ENCODE data around the gene SPRTN.

- TF ChIP-seq POLR2A (IDR thresholded peaks at IDR 0.05; ENCODE audit: low read depth, low read length) (no peak), CTCF (conservative IDR thresholded peaks at IDR 0.05; ENCODE audit: low read depth, low read length) (no peak), MAFK (IDR thresholded peaks at IDR 0.05; ENCODE audit: low read depth, low read length) (no peak), CEBPB (IDR thresholded peaks at IDR 0.05; ENCODE audit: low read depth, low read length) (no peak), BHLHE40 (IDR thresholded peaks at IDR 0.05; ENCODE audit: low read depth, low read length) (no peak), RAD21 (IDR thresholded peaks at IDR 0.05; ENCODE audit: low read length) (no peak), FOS (IDR thresholded peaks at IDR 0.05; ENCODE audit: low read depth, low read length) (no peak), SMC3 (IDR thresholded peaks at IDR 0.05; ENCODE audit: low read depth, low read length) (no peak), RFX5 (IDR thresholded peaks at IDR 0.05; ENCODE audit: low read depth, low read length) (no peak), MXI1 (IDR thresholded peaks at IDR 0.05; ENCODE audit: borderline replicate concordance, low read depth, low read length) (no peak), RCOR1 (IDR thresholded peaks at IDR 0.05; ENCODE audit: insufficient replicate concordance, low read length) (no peak), CHD1 (IDR thresholded peaks at IDR 0.05; ENCODE audit: low read depth, low read length) (no peak)
- TF ChIP-seq, protein P1, sequence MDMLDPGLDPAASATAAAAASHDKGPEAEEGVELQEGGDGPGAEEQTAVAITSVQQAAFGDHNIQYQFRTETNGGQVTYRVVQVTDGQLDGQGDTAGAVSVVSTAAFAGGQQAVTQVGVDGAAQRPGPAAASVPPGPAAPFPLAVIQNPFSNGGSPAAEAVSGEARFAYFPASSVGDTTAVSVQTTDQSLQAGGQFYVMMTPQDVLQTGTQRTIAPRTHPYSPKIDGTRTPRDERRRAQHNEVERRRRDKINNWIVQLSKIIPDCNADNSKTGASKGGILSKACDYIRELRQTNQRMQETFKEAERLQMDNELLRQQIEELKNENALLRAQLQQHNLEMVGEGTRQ (IDR thresholded peaks at IDR 0.05; ENCODE audit: low read depth, low read length) = no peak
- TF ChIP-seq, protein P2, sequence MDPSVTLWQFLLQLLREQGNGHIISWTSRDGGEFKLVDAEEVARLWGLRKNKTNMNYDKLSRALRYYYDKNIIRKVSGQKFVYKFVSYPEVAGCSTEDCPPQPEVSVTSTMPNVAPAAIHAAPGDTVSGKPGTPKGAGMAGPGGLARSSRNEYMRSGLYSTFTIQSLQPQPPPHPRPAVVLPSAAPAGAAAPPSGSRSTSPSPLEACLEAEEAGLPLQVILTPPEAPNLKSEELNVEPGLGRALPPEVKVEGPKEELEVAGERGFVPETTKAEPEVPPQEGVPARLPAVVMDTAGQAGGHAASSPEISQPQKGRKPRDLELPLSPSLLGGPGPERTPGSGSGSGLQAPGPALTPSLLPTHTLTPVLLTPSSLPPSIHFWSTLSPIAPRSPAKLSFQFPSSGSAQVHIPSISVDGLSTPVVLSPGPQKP (IDR thresholded peaks at IDR 0.05; ENCODE audit: borderline replicate concordance, low read depth, low read length) = no peak
Observed at GRCh38 chr1:231295938-231296337, 42.2 kb upstream of the SPRTN start.
